ENCODE results near the gene SNX9. TPM values are rescaled to one million over a fixed set of nuclear protein-coding genes. Genes with fewer than 3 reads are reported as not detected.

The SNX9 gene
- total and polyA plus RNA-seq, 3 donors from 2014 or later: 26.0 to 32.6 (median 30.1) TPM

DNA sequence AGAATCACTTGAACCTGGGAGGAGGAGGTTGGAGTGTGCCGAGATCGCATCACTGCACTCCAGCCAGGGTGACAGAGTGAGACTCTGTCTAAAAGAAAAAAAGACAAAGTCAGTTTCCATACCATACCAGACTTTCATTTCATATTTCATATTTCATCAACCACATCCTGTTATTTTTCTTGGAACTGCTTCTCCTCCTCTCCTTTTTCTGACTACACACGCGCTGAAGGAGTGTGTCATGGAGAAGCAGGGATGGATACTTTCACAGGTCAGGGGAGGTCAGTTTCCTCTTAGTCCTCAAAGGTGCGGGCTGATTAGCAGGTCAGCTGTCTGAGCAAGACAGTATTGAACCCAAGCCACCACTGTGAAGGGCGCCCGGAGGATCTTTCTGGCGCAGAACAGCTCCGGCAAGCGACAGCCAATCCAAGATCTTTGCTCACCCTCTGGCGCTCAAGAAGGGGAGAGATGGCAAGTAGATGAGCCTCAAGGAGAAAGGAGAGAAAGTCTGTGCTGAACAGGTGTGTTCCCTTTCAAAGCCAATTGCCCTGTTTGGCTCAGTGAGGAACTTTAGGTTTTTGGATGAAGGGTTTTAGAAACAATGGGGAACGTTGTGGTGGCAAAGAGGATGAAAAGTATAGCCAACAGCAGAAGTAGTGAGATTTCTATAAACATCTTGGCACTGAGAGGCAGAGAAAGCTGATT lies 139.7 kb downstream of the SNX9 start:
- Histone ChIP-seq H3K9me3 (no peaks in the 10 kb centered on the region), H3K27me3 (no peaks in the 10 kb centered on the region), H3K4me3 (no peak overlapping the region), H3K36me3 (ENCODE audit: low read depth, missing control alignments) (no peaks in the 10 kb centered on the region), H3K27ac (no peak overlapping the region), H3K4me1 (no peaks in the 10 kb centered on the region)
- intact Hi-C loops (cut with DNase I; ENCODE audit: low total_unique reads): no loop called here
- TF ChIP-seq POLR2A (IDR thresholded peaks at IDR 0.05): no peak
- TF ChIP-seq, protein P1, sequence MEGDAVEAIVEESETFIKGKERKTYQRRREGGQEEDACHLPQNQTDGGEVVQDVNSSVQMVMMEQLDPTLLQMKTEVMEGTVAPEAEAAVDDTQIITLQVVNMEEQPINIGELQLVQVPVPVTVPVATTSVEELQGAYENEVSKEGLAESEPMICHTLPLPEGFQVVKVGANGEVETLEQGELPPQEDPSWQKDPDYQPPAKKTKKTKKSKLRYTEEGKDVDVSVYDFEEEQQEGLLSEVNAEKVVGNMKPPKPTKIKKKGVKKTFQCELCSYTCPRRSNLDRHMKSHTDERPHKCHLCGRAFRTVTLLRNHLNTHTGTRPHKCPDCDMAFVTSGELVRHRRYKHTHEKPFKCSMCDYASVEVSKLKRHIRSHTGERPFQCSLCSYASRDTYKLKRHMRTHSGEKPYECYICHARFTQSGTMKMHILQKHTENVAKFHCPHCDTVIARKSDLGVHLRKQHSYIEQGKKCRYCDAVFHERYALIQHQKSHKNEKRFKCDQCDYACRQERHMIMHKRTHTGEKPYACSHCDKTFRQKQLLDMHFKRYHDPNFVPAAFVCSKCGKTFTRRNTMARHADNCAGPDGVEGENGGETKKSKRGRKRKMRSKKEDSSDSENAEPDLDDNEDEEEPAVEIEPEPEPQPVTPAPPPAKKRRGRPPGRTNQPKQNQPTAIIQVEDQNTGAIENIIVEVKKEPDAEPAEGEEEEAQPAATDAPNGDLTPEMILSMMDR (IDR thresholded peaks at IDR 0.05): no peak
- WGBS, 2 donors: 70 to 81% methylated on average over 12 of the region's 12 CpGs
- no peak for DNase-seq

DNA sequence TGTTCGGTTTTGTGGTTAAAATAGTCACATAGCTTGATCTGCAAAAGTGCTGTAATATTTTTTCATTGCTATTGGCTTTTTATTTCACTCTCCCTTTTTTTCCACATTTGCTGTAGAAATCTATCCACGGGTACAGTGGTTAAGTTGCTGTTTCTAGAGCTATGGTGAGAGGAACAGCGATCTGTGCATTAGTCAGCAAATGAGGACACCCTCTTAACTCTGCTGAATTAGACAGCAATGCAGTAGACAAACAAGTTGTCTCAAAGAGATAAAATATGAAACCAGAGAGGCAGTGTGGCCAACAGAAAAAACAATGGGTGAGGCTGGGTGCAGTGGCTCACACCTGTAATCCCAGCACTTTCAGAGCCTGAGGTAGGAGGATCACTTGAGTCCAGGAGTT lies 141.1 kb downstream of the SNX9 start:
- Histone ChIP-seq H3K4me3 (no peak overlapping the region), H3K27ac (no peak overlapping the region), H3K36me3 (ENCODE audit: low read depth, missing control alignments) (no peaks in the 10 kb centered on the region), H3K27me3 (no peaks in the 10 kb centered on the region), H3K9me3 (no peaks in the 10 kb centered on the region), H3K4me1 (no peaks in the 10 kb centered on the region)
- WGBS, 2 donors: 82 to 83% methylated on average over 3 of the region's 3 CpGs
- TF ChIP-seq, protein P1 (IDR thresholded peaks at IDR 0.05): no peak
- no peak for TF ChIP-seq POLR2A (IDR thresholded peaks at IDR 0.05)
- no peak for DNase-seq
- intact Hi-C loops (cut with DNase I; ENCODE audit: low total_unique reads): no loop called here

- 93 to 98% methylated on average over 3 of the region's 3 CpGs for WGBS, 2 donors
- no peak for DNase-seq
- Histone ChIP-seq H3K4me3 (no peak overlapping the region), H3K27me3 (no peaks in the 10 kb centered on the region), H3K27ac (no peak overlapping the region), H3K36me3 (ENCODE audit: low read depth, missing control alignments) (no peaks in the 10 kb centered on the region), H3K9me3 (no peaks in the 10 kb centered on the region), H3K4me1 (no peaks in the 10 kb centered on the region)
- TF ChIP-seq, protein P1 (IDR thresholded peaks at IDR 0.05): no peak
- TF ChIP-seq POLR2A (IDR thresholded peaks at IDR 0.05): no peak
- intact Hi-C loops (cut with DNase I; ENCODE audit: low total_unique reads): no loop called here
These were observed 142.3 kb downstream of the SNX9 start for GRCh38 chr6:157965387-157965786.

DNA sequence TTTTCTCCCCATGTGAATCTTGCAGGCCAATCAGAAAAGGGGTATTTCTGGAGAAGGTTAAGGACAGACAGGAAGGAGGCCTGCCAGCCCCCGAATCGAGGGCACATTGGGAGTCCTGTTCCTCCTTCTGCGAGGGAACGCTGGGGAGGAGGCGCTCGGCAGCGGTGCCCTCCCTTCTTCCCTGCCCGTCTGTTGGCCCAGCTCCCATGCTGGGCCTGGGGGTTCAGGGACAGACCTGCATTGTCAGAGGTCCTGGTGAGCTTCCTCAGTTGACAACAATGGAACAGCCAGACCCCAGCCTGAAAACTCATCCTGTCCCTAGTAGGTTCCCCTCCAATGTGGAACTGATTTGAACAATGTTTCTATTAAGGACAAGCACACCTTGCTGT lies 143.5 kb downstream of the SNX9 start:
- no peak overlapping the region for H3K27ac ChIP-seq
- no peaks in the 10 kb centered on the region for H3K36me3 ChIP-seq (ENCODE audit: low read depth, missing control alignments)
- WGBS, 2 donors: 76 to 92% methylated on average over 7 to 8 of the region's 8 CpGs
- intact Hi-C loops (cut with DNase I; ENCODE audit: low total_unique reads): no loop called here
- DNase-seq: no peak
- H3K4me3 ChIP-seq: no peak overlapping the region
- no peaks in the 10 kb centered on the region for H3K9me3 ChIP-seq
- TF ChIP-seq, protein P1 (IDR thresholded peaks at IDR 0.05): no peak
- no peak for TF ChIP-seq POLR2A (IDR thresholded peaks at IDR 0.05)
- H3K4me1 ChIP-seq: no peaks in the 10 kb centered on the region
- no peaks in the 10 kb centered on the region for H3K27me3 ChIP-seq

GRCh38 chr6:157967020-157967419 lies 144.0 kb downstream of the SNX9 start:
- H3K4me1 ChIP-seq: no peaks in the 10 kb centered on the region
- no peak for DNase-seq
- no peaks in the 10 kb centered on the region for H3K9me3 ChIP-seq
- 77 to 90% methylated on average over 3 to 6 of the region's 6 CpGs for WGBS, 2 donors
- TF ChIP-seq, protein P1 (IDR thresholded peaks at IDR 0.05): no peak
- TF ChIP-seq POLR2A (IDR thresholded peaks at IDR 0.05): no peak
- intact Hi-C loops (cut with DNase I; ENCODE audit: low total_unique reads): no loop called here
- no peak overlapping the region for H3K27ac ChIP-seq
- no peaks in the 10 kb centered on the region for H3K36me3 ChIP-seq (ENCODE audit: low read depth, missing control alignments)
- no peaks in the 10 kb centered on the region for H3K27me3 ChIP-seq
- no peak overlapping the region for H3K4me3 ChIP-seq
